AG08396 (cell line): ENCODE data around the gene KARS1.

ENCODE experiments used
- DNase-seq: peaks from one replicate; pipeline ENCODE4 v3.0.0; 2012; ENCODE audit warnings: low spot score, mixed read lengths

KARS1 gene

GRCh38 chr16:75647492-75648264 is at the start of gene KARS1, which contains the start of gene TERF2IP:
TSS of gene KARS1 (minus strand) at chr16:75647665. CDS start at chr16:75647639, 26 bp downstream.
TSS of gene TERF2IP (plus strand) at chr16:75647773. CDS start at chr16:75647883, 110 bp downstream.
- peak; percentile 96 for DNase-seq

- DNase-seq, result no peak
These were observed 48.2 kb upstream of the KARS1 start for GRCh38 chr16:75695708-75696107.

GRCh38 chr16:75687361-75687760 is 39.9 kb upstream of the KARS1 start:
- no peak for DNase-seq

GRCh38 chr16:75682308-75682707 is 34.8 kb upstream of the KARS1 start:
- DNase-seq, result no peak

GRCh38 chr16:75679366-75679765 is 31.9 kb upstream of the KARS1 start:
- DNase-seq, result no peak

- DNase-seq, result no peak
These were observed 29.4 kb upstream of the KARS1 start, which contains the start of gene CPHXL2 for GRCh38 chr16:75676909-75677308. TSS of gene CPHXL2 (minus strand) at chr16:75677009. CDS start at chr16:75676999, 10 bp downstream.

GRCh38 chr16:75667503-75667902 is 20.0 kb upstream of the KARS1 start:
- DNase-seq, result no peak

GRCh38 chr16:75660726-75661302 is 13.3 kb upstream of the KARS1 start:
- DNase-seq, result no peak

GRCh38 chr16:75660321-75660720 is 12.9 kb upstream of the KARS1 start:
- no peak for DNase-seq

GRCh38 chr16:75658175-75658574 is 10.7 kb upstream of the KARS1 start:
- DNase-seq, result no peak

GRCh38 chr16:75653922-75654321 is 6.5 kb upstream of the KARS1 start:
- DNase-seq, result peak; percentile 50

GRCh38 chr16:75648265-75649076 is 1.0 kb upstream of the KARS1 start:
- DNase-seq, result peak; percentile 79

- DNase-seq, result no peak
These were observed 363 bp downstream of the KARS1 start for GRCh38 chr16:75647112-75647491.

GRCh38 chr16:75644240-75645012 is 3.0 kb downstream of the KARS1 start:
- DNase-seq, result no peak

GRCh38 chr16:75640598-75640997 is 6.9 kb downstream of the KARS1 start:
- no peak for DNase-seq

- DNase-seq, result no peak
These were observed 12.4 kb downstream of the KARS1 start for GRCh38 chr16:75635036-75635435.

GRCh38 chr16:75632857-75633256 is 14.6 kb downstream of the KARS1 start:
- DNase-seq, result no peak

- DNase-seq, result no peak
These were observed 17.4 kb downstream of the KARS1 start for GRCh38 chr16:75630052-75630451.

- no peak for DNase-seq
These were observed 18.3 kb downstream of the KARS1 start for GRCh38 chr16:75629132-75629531.

- DNase-seq, result no peak
These were observed 19.1 kb downstream of the KARS1 start for GRCh38 chr16:75628351-75628750.

GRCh38 chr16:75627851-75628250 is 19.6 kb downstream of the KARS1 start:
- DNase-seq, result no peak

- DNase-seq, result no peak
These were observed 20.7 kb downstream of the KARS1 start for GRCh38 chr16:75626806-75627205.
